ENCODE results near the gene CMBL.
"Not testable (repeated sequence)": the region's sequence is repeated elsewhere in the genome, so short reads cannot be mapped to it uniquely, and the experiment has no call there.

CMBL gene

GRCh38 chr5:10351919-10352318 is 44.2 kb upstream of the CMBL start:
- no peak for TF ChIP-seq CTCF (IDR thresholded peaks at IDR 0.05; ENCODE audit: low read depth, low read length, missing control alignments)
- no peak for DNase-seq (ENCODE audit: low read depth)
- H3K4me3 ChIP-seq (ENCODE audit: low read depth, low read length), result no peak overlapping the region

GRCh38 chr5:10351199-10351905 is 43.6 kb upstream of the CMBL start:
- no peak for TF ChIP-seq CTCF (IDR thresholded peaks at IDR 0.05; ENCODE audit: low read depth, low read length, missing control alignments)
- no peak for DNase-seq (ENCODE audit: low read depth)
- H3K4me3 ChIP-seq (ENCODE audit: low read depth, low read length), result no peak overlapping the region

GRCh38 chr5:10348258-10348657 is 40.6 kb upstream of the CMBL start:
- DNase-seq (ENCODE audit: low read depth), result no peak
- no peak overlapping the region for H3K4me3 ChIP-seq (ENCODE audit: low read depth, low read length)
- no peak for TF ChIP-seq CTCF (IDR thresholded peaks at IDR 0.05; ENCODE audit: low read depth, low read length, missing control alignments)

GRCh38 chr5:10344461-10345106 is 36.9 kb upstream of the CMBL start:
- DNase-seq (ENCODE audit: low read depth); H3K4me3 ChIP-seq (ENCODE audit: low read depth, low read length): not testable (repeated sequence)

- no peak for TF ChIP-seq CTCF (IDR thresholded peaks at IDR 0.05; ENCODE audit: low read depth, low read length, missing control alignments)
- H3K4me3 ChIP-seq (ENCODE audit: low read depth, low read length), result no peak overlapping the region
- no peak for DNase-seq (ENCODE audit: low read depth)
Measured at GRCh38 chr5:10343486-10343885, 35.8 kb upstream of the CMBL start.

- no peak overlapping the region for H3K4me3 ChIP-seq (ENCODE audit: low read depth, low read length)
- no peak for TF ChIP-seq CTCF (IDR thresholded peaks at IDR 0.05; ENCODE audit: low read depth, low read length, missing control alignments)
- DNase-seq (ENCODE audit: low read depth), result no peak
Measured at GRCh38 chr5:10339958-10340357, 32.3 kb upstream of the CMBL start.

GRCh38 chr5:10339058-10339811 is 31.5 kb upstream of the CMBL start:
- no peak for DNase-seq (ENCODE audit: low read depth)
- no peak overlapping the region for H3K4me3 ChIP-seq (ENCODE audit: low read depth, low read length)
- no peak for TF ChIP-seq CTCF (IDR thresholded peaks at IDR 0.05; ENCODE audit: low read depth, low read length, missing control alignments)
